ENCODE results near the gene ARHGEF7.

Gene ARHGEF7

GRCh38 chr13:111315347-111315995, 200.4 kb downstream of the ARHGEF7 start:
- TF ChIP-seq GATA3 (IDR thresholded peaks at IDR 0.05; ENCODE audit: low read depth, low read length): no peak
- TF ChIP-seq GATA2 (IDR thresholded peaks at IDR 0.05; ENCODE audit: low read depth, low read length): no peak

- TF ChIP-seq GATA3 (IDR thresholded peaks at IDR 0.05; ENCODE audit: low read depth, low read length): no peak
- no peak for TF ChIP-seq GATA2 (IDR thresholded peaks at IDR 0.05; ENCODE audit: low read depth, low read length)
These were observed 201.1 kb downstream of the ARHGEF7 start for GRCh38 chr13:111316161-111316730.

GRCh38 chr13:111317042-111317550, 202.0 kb downstream of the ARHGEF7 start:
- no peak for TF ChIP-seq GATA2 (IDR thresholded peaks at IDR 0.05; ENCODE audit: low read depth, low read length)

GRCh38 chr13:111317571-111318345, 202.6 kb downstream of the ARHGEF7 start:
- TF ChIP-seq GATA3 (IDR thresholded peaks at IDR 0.05; ENCODE audit: low read depth, low read length): no peak
- TF ChIP-seq GATA2 (IDR thresholded peaks at IDR 0.05; ENCODE audit: low read depth, low read length): no peak

GRCh38 chr13:111318386-111318785, 203.3 kb downstream of the ARHGEF7 start:
- TF ChIP-seq GATA3 (IDR thresholded peaks at IDR 0.05; ENCODE audit: low read depth, low read length) (no peak), GATA2 (IDR thresholded peaks at IDR 0.05; ENCODE audit: low read depth, low read length) (no peak)

GRCh38 chr13:111319521-111319920, 204.4 kb downstream of the ARHGEF7 start:
- TF ChIP-seq GATA2 (IDR thresholded peaks at IDR 0.05; ENCODE audit: low read depth, low read length): no peak

GRCh38 chr13:111319998-111320911, 205.1 kb downstream of the ARHGEF7 start, which contains the start of gene TEX29:
Gene TEX29 (plus strand): TSS chr13:111320642. CDS start chr13:111320891, 249 bp downstream.
- TF ChIP-seq GATA2 (IDR thresholded peaks at IDR 0.05; ENCODE audit: low read depth, low read length) (no peak), GATA3 (IDR thresholded peaks at IDR 0.05; ENCODE audit: low read depth, low read length) (no peak)

GRCh38 chr13:111322001-111322915, 207.1 kb downstream of the ARHGEF7 start:
- TF ChIP-seq GATA2 (IDR thresholded peaks at IDR 0.05; ENCODE audit: low read depth, low read length) (no peak), GATA3 (IDR thresholded peaks at IDR 0.05; ENCODE audit: low read depth, low read length) (no peak)

- no peak for TF ChIP-seq GATA2 (IDR thresholded peaks at IDR 0.05; ENCODE audit: low read depth, low read length)
- TF ChIP-seq GATA3 (IDR thresholded peaks at IDR 0.05; ENCODE audit: low read depth, low read length): no peak
These were observed 207.8 kb downstream of the ARHGEF7 start for GRCh38 chr13:111322916-111323331.

GRCh38 chr13:111323549-111323948, 208.4 kb downstream of the ARHGEF7 start:
- TF ChIP-seq GATA2 (IDR thresholded peaks at IDR 0.05; ENCODE audit: low read depth, low read length): no peak
- TF ChIP-seq GATA3 (IDR thresholded peaks at IDR 0.05; ENCODE audit: low read depth, low read length): no peak

GRCh38 chr13:111323950-111324651, 209.0 kb downstream of the ARHGEF7 start:
- no peak for TF ChIP-seq GATA3 (IDR thresholded peaks at IDR 0.05; ENCODE audit: low read depth, low read length)
- TF ChIP-seq GATA2 (IDR thresholded peaks at IDR 0.05; ENCODE audit: low read depth, low read length): no peak

- no peak for TF ChIP-seq GATA2 (IDR thresholded peaks at IDR 0.05; ENCODE audit: low read depth, low read length)
- no peak for TF ChIP-seq GATA3 (IDR thresholded peaks at IDR 0.05; ENCODE audit: low read depth, low read length)
These were observed 209.6 kb downstream of the ARHGEF7 start for GRCh38 chr13:111324736-111325135.

Measured in SH-SY5Y (cell line).